VCaP (cell line): ENCODE data around the gene PSORS1C1.

Experiments used
- H3K27ac ChIP-seq: fragments of 450-650 bp; 2 replicates; pipeline ENCODE4 v1.5.1; 2017
- CTCF ChIP-seq: fragments of 450-650 bp; conservative IDR thresholded peaks from 2 replicates; pipeline ENCODE4 v1.5.1; 2017; ENCODE audit warnings: mild to moderate bottlenecking, moderate library complexity

The PSORS1C1 gene

GRCh38 chr6:31098449-31098938 lies 16.1 kb upstream of the PSORS1C1 start:
- TF ChIP-seq CTCF, result no peak
- H3K27ac ChIP-seq, result no peak overlapping the region

GRCh38 chr6:31103136-31103535 lies 11.5 kb upstream of the PSORS1C1 start:
- H3K27ac ChIP-seq, result no peak overlapping the region
- no peak for TF ChIP-seq CTCF

GRCh38 chr6:31107052-31107451 lies 7.5 kb upstream of the PSORS1C1 start:
- no peak overlapping the region for H3K27ac ChIP-seq
- no peak for TF ChIP-seq CTCF

GRCh38 chr6:31110825-31111582 lies 3.6 kb upstream of the PSORS1C1 start:
- TF ChIP-seq CTCF, result no peak
- H3K27ac ChIP-seq, result no peak overlapping the region

GRCh38 chr6:31111712-31112111 lies 2.9 kb upstream of the PSORS1C1 start:
- H3K27ac ChIP-seq, result no peak overlapping the region
- no peak for TF ChIP-seq CTCF

- H3K27ac ChIP-seq, result no peak within 1 kb of the TSS
- TF ChIP-seq CTCF, result no peak
Observed at GRCh38 chr6:31112478-31112877, 2.1 kb upstream of the PSORS1C1 start, which contains the start of gene C6orf15. Gene C6orf15, minus strand, starts transcription at chr6:31112575. Its CDS starts 20 bp downstream, at chr6:31112555.

GRCh38 chr6:31113861-31114540 lies 599 bp upstream of the PSORS1C1 start:
- TF ChIP-seq CTCF, result no peak
- no peak overlapping the region for H3K27ac ChIP-seq
